MCF 10A (cell line): ENCODE results near the gene HTR1B. TPM values are rescaled to one million over a fixed set of nuclear protein-coding genes. Genes with fewer than 3 reads are reported as not detected.

Experiments
- BruUV-seq: library from RNA; stranded (reverse); fragments of 400-500 nt; replicated peaks from 2 replicates; lab custom pipeline; 2021; lab: Mats Ljungman, UMichigan
- CTCF ChIA-PET: fragments of 300-600 bp; sonication (Branson Sonifier 250); formaldehyde crosslinking; extraction: SDS; loops from one replicate; lab custom pipeline; 2021; ENCODE audit warnings: antibody characterized with exemption, inconsistent platforms; lab: Yijun Ruan, JAX
- POLR2A ChIA-PET: fragments of 300-600, 350-650 bp; sonication (Branson Sonifier 250); formaldehyde crosslinking; extraction: SDS; loops from one replicate; lab custom pipeline; 2020; ENCODE audit warnings: antibody characterized with exemption, inconsistent platforms; lab: Yijun Ruan, JAX
- DNase-seq: peaks from one replicate; pipeline ENCODE4 v3.0.0-alpha.2; 2018; ENCODE audit not compliant: unreplicated experiment
- H3K27ac Mint-ChIP-seq: one replicate; pipeline ENCODE4 v1.8.0; 2022; ENCODE audit warnings: mild to moderate bottlenecking, low read depth, mixed read lengths; ENCODE audit not compliant: unreplicated experiment
- H3K27me3 Mint-ChIP-seq: one replicate; pipeline ENCODE4 v1.8.0; 2022; ENCODE audit warnings: mixed read lengths; ENCODE audit not compliant: insufficient read depth, unreplicated experiment
- H3K36me3 Mint-ChIP-seq: one replicate; pipeline ENCODE4 v1.8.0; 2022; ENCODE audit warnings: mild to moderate bottlenecking, moderate library complexity, mixed read lengths; ENCODE audit not compliant: insufficient read depth, unreplicated experiment
- H3K4me1 Mint-ChIP-seq: one replicate; pipeline ENCODE4 v1.8.0; 2022; ENCODE audit warnings: mixed read lengths; ENCODE audit not compliant: insufficient read depth, unreplicated experiment
- H3K4me3 Mint-ChIP-seq: one replicate; pipeline ENCODE4 v1.8.0; 2022; ENCODE audit warnings: mild to moderate bottlenecking, moderate library complexity, mixed read lengths; ENCODE audit not compliant: unreplicated experiment
- H3K9me3 Mint-ChIP-seq: one replicate; pipeline ENCODE4 v1.8.0; 2022; ENCODE audit warnings: mixed read lengths; ENCODE audit not compliant: unreplicated experiment
- CTCF ChIP-seq: fragments of 200-600 bp; IDR thresholded peaks from one replicate; pipeline ENCODE4 v1.8.0; 2022; ENCODE audit warnings: antibody characterized with exemption, mild to moderate bottlenecking; ENCODE audit not compliant: unreplicated experiment
- intact Hi-C: fragments of 100-400 bp; cut with micrococcal nuclease; formaldehyde crosslinking; loops from 2 replicates; pipeline ENCODE4 v1.14.1; 2022
- total RNA-seq: library from RNA; stranded (reverse); gene quantifications from 2 replicates; pipeline ENCODE4 v1.2.3, GENCODE V29; 2022

HTR1B gene
- total RNA-seq, 1 experiment from 2014 or later, result not detected

- Mint-ChIP-seq H3K36me3 (no peaks in the 10 kb centered on the region), H3K4me3 (no peak overlapping the region), H3K27me3 (no peaks in the 10 kb centered on the region), H3K9me3 (no peaks in the 10 kb centered on the region), H3K27ac (no peak overlapping the region), H3K4me1 (no peaks in the 10 kb centered on the region)
- no TSS peak for BruUV-seq
- no peak for TF ChIP-seq CTCF
- no peak for DNase-seq
- ChIA-PET POLR2A (interaction anchor here (1.0 kb wide), 1 partner anchor 18 kb away, joined by 3 read pairs; no protein-coding TSS in a partner anchor), CTCF (interaction anchor here (0.6 kb wide), 1 partner anchor 17 kb away, joined by 5 read pairs; no protein-coding TSS in a partner anchor)
- intact Hi-C loops, result no loop called here
Observed at GRCh38 chr6:77424761-77425160, 38.5 kb downstream of the HTR1B start.

GRCh38 chr6:77416839-77417238, 46.5 kb downstream of the HTR1B start:
- intact Hi-C loops, result no loop called here
- Mint-ChIP-seq H3K9me3 (no peaks in the 10 kb centered on the region), H3K4me1 (no peaks in the 10 kb centered on the region), H3K27me3 (no peaks in the 10 kb centered on the region), H3K27ac (no peak overlapping the region), H3K4me3 (no peak overlapping the region), H3K36me3 (no peaks in the 10 kb centered on the region)
- ChIA-PET POLR2A (interaction anchor here (0.6 kb wide), 1 partner anchor 27 kb away, joined by 3 read pairs; no protein-coding TSS in a partner anchor), CTCF (interaction anchor here (0.7 kb wide), 1 partner anchor 1524 kb away, joined by 3 read pairs; no protein-coding TSS in a partner anchor)
- no TSS peak for BruUV-seq
- TF ChIP-seq CTCF, result no peak
- DNase-seq, result no peak

- POLR2A ChIA-PET, result no interaction called here
- H3K4me3 Mint-ChIP-seq, result no peak overlapping the region
- H3K27ac Mint-ChIP-seq, result no peak overlapping the region
- DNase-seq, result no peak
- CTCF ChIA-PET, result interaction anchor here (0.8 kb wide), 1 partner anchor 28 kb away, joined by 3 read pairs; no protein-coding TSS in a partner anchor
- no TSS peak for BruUV-seq
- H3K4me1 Mint-ChIP-seq, result no peaks in the 10 kb centered on the region
- no peaks in the 10 kb centered on the region for H3K9me3 Mint-ChIP-seq
- no peak for TF ChIP-seq CTCF
- H3K36me3 Mint-ChIP-seq, result no peaks in the 10 kb centered on the region
- intact Hi-C loops, result no loop called here
- no peaks in the 10 kb centered on the region for H3K27me3 Mint-ChIP-seq
Observed at GRCh38 chr6:77415706-77416105, 47.6 kb downstream of the HTR1B start.

Other genes with a start within 250 kb of the HTR1B start
- gene MEI4, start 189.5 kb upstream of the HTR1B start, total RNA-seq, result not detected in 2 replicates